ENCODE measurements around the gene RPS21.
A peak's percentile ranks its signal among the peaks of the same experiment; 100 is the strongest.

GRCh38 chr20:62352402-62353288 lies 34.3 kb upstream of the RPS21 start:
- TF ChIP-seq CTCF (IDR thresholded peaks at IDR 0.05) (peak in 4 of 6 experiments; percentile 16 to 41 (median 32)), POLR2A (IDR thresholded peaks at IDR 0.05) (no peak)
